SK-N-MC (cell line): ENCODE data around the gene TMEM184C.

Experiments
- EZH2 ChIP-seq: fragments of 200-600 bp; sonication (generic); IDR thresholded peaks from one replicate; pipeline ENCODE4 v1.6.1; 2017; ENCODE audit warnings: antibody characterized with exemption
- POLR2AphosphoS5 ChIP-seq: IDR thresholded peaks from 2 replicates; pipeline ENCODE4 v1.6.1; 2012; ENCODE audit warnings: mild to moderate bottlenecking, low read depth, low read length, borderline replicate concordance

GRCh38 chr4:147714575-147715401 is 97.6 kb downstream of the TMEM184C start:
- TF ChIP-seq POLR2AphosphoS5 (no peak), EZH2 (no peak)
